ENCODE results near the gene BRINP1. TPM values are rescaled to one million over a fixed set of nuclear protein-coding genes. Genes with fewer than 3 reads are reported as not detected.

The BRINP1 gene
- total and polyA plus RNA-seq, 10 of the 15 experiments (the other 5 are each of a cell fraction or from before 2014, with no cell fraction given), result not detected

- ChIA-PET RAD21 (ENCODE audit: unreplicated experiment) (no interaction called here), POLR2A (no interaction called here), CTCF (no interaction called here), SMC1A (ENCODE audit: uncharacterized antibody, unreplicated experiment) (no interaction called here)
- Histone ChIP-seq H3K27ac (ENCODE audit: control insufficient read depth, insufficient read depth) (no peak overlapping the region), H3K4me2 (ENCODE audit: control insufficient read depth, insufficient read depth) (no peak overlapping the region), H3K4me3 (no peak overlapping the region), H3K79me2 (ENCODE audit: control insufficient read depth, insufficient read depth, low read length) (no peaks in the 10 kb centered on the region), H3K4me1 (ENCODE audit: control insufficient read depth, insufficient read depth, low read length) (no peaks in the 10 kb centered on the region), H3K9me3 (replicated peaks; ENCODE audit: control insufficient read depth, insufficient read depth, low read length) (no peaks in the 10 kb centered on the region), H2AFZ (ENCODE audit: control insufficient read depth, low read depth, low read length) (no peak overlapping the region), H3K27me3 (replicated peaks in 1 of 2; ENCODE audit: control insufficient read depth in 2 of 2, insufficient read depth in 2 of 2, low read length in 1 of 2) (no peaks in the 10 kb centered on the region), H3K9ac (ENCODE audit: control insufficient read depth, insufficient read depth, low read length) (no peak overlapping the region), H4K20me1 (ENCODE audit: control insufficient read depth, insufficient read depth) (no peaks in the 10 kb centered on the region), H3K36me3 (ENCODE audit: control insufficient read depth in 2 of 2, insufficient read depth in 2 of 2, low read length in 1 of 2) (no peaks in the 10 kb centered on the region)
- ATAC-seq (no peak), FAIRE-seq (no peak), DNase-seq (ENCODE audit: low read depth, low spot score) (no peak)
- no TSS peak for BruUV-seq (replicated peaks)
- 7% methylated on average over 4 of the region's 4 CpGs for WGBS (ENCODE audit: insufficient coverage, insufficient replicate concordance, low lambda C conversion rate, missing lambda C conversion rate)
- TF ChIP-seq KDM1A (IDR thresholded peaks at IDR 0.05; ENCODE audit: borderline replicate concordance) (no peak), CBX5 (IDR thresholded peaks at IDR 0.05; ENCODE audit: low read depth) (no peak)
- intact Hi-C loops (cut with micrococcal nuclease; ENCODE audit: unreplicated experiment) (no loop called here), in situ Hi-C loops (cut with MboI) (no loop called here)
These were observed 128.7 kb downstream of the BRINP1 start for GRCh38 chr9:119240546-119240945.

DNA sequence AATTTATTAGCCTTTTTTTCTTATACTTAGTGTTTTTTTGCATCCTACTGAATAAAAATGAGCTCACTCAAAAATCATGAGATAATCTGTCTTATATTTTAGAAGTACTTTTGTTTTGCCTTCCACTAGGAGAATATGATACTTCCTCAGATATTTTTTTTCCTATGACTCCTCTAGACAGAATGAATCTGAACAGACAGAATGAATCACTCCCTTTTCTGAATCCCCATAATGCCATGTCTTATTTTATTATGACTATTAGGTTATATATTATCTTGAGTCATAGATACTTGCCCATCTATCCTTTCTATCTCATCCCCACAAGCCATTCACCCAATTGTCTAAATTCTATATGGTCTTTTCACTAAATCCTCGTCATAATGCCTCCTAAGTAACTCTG, 134.6 kb downstream of the BRINP1 start:
- no peak for FAIRE-seq
- ChIA-PET SMC1A (ENCODE audit: uncharacterized antibody, unreplicated experiment) (no interaction called here), RAD21 (ENCODE audit: unreplicated experiment) (no interaction called here), POLR2A (no interaction called here), CTCF (no interaction called here)
- Histone ChIP-seq H3K27me3 (replicated peaks in 1 of 2; ENCODE audit: control insufficient read depth in 2 of 2, insufficient read depth in 2 of 2, low read length in 1 of 2) (no peaks in the 10 kb centered on the region), H3K79me2 (ENCODE audit: control insufficient read depth, insufficient read depth, low read length) (no peaks in the 10 kb centered on the region), H3K27ac (ENCODE audit: control insufficient read depth, insufficient read depth) (no peak overlapping the region), H4K20me1 (ENCODE audit: control insufficient read depth, insufficient read depth) (no peaks in the 10 kb centered on the region), H3K9ac (ENCODE audit: control insufficient read depth, insufficient read depth, low read length) (no peak overlapping the region), H2AFZ (ENCODE audit: control insufficient read depth, low read depth, low read length) (no peak overlapping the region), H3K4me3 (no peak overlapping the region), H3K4me2 (ENCODE audit: control insufficient read depth, insufficient read depth) (no peak overlapping the region), H3K36me3 (ENCODE audit: control insufficient read depth in 2 of 2, insufficient read depth in 2 of 2, low read length in 1 of 2) (no peaks in the 10 kb centered on the region), H3K9me3 (replicated peaks; ENCODE audit: control insufficient read depth, insufficient read depth, low read length) (no peaks in the 10 kb centered on the region), H3K4me1 (ENCODE audit: control insufficient read depth, insufficient read depth, low read length) (no peaks in the 10 kb centered on the region)
- 0% methylated on average over 1 of the region's 1 CpG for WGBS (ENCODE audit: insufficient coverage, insufficient replicate concordance, low lambda C conversion rate, missing lambda C conversion rate)
- intact Hi-C loops (cut with micrococcal nuclease; ENCODE audit: unreplicated experiment), result no loop called here
- no peak for DNase-seq (ENCODE audit: low read depth, low spot score)
- no peak for ATAC-seq
- no TSS peak for BruUV-seq (replicated peaks)
- in situ Hi-C loops (cut with MboI), result no loop called here
- TF ChIP-seq MEF2A (IDR thresholded peaks at IDR 0.05; ENCODE audit: insufficient read depth, low read depth, low read length) (no peak), EP300 (IDR thresholded peaks at IDR 0.05; ENCODE audit: borderline replicate concordance in 1 of 2, control insufficient read depth in 1 of 2, low read depth in 2 of 2, low read length in 2 of 2) (no peak), RELB (IDR thresholded peaks at IDR 0.05; ENCODE audit: low read depth) (no peak), NFYA (IDR thresholded peaks at IDR 0.05; ENCODE audit: borderline replicate concordance, low read depth, low read length) (no peak), USF1 (IDR thresholded peaks at IDR 0.05; ENCODE audit: borderline replicate concordance, extremely low read length, insufficient read depth, low read depth, low read length) (no peak), ZSCAN29 (IDR thresholded peaks at IDR 0.05) (no peak), POLR2AphosphoS2 (IDR thresholded peaks at IDR 0.05; ENCODE audit: low read depth, low read length) (no peak), GATAD2B (conservative IDR thresholded peaks at IDR 0.05; ENCODE audit: low read depth) (no peak), ZNF24 (IDR thresholded peaks at IDR 0.05) (no peak)
- TF ChIP-seq, protein P1, sequence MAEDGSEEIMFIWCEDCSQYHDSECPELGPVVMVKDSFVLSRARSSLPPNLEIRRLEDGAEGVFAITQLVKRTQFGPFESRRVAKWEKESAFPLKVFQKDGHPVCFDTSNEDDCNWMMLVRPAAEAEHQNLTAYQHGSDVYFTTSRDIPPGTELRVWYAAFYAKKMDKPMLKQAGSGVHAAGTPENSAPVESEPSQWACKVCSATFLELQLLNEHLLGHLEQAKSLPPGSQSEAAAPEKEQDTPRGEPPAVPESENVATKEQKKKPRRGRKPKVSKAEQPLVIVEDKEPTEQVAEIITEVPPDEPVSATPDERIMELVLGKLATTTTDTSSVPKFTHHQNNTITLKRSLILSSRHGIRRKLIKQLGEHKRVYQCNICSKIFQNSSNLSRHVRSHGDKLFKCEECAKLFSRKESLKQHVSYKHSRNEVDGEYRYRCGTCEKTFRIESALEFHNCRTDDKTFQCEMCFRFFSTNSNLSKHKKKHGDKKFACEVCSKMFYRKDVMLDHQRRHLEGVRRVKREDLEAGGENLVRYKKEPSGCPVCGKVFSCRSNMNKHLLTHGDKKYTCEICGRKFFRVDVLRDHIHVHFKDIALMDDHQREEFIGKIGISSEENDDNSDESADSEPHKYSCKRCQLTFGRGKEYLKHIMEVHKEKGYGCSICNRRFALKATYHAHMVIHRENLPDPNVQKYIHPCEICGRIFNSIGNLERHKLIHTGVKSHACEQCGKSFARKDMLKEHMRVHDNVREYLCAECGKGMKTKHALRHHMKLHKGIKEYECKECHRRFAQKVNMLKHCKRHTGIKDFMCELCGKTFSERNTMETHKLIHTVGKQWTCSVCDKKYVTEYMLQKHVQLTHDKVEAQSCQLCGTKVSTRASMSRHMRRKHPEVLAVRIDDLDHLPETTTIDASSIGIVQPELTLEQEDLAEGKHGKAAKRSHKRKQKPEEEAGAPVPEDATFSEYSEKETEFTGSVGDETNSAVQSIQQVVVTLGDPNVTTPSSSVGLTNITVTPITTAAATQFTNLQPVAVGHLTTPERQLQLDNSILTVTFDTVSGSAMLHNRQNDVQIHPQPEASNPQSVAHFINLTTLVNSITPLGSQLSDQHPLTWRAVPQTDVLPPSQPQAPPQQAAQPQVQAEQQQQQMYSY (CRISPR knock-in tag; IDR thresholded peaks at IDR 0.05), result no peak

Data from GM12878 (cell line).